HepG2 (cell line): ENCODE data around the gene SPINK8.

Source experiments
- PHB2 ChIP-seq: fragments of 450-650 bp; IDR thresholded peaks from 2 replicates; pipeline ENCODE4 v1.6.1; 2018; ENCODE audit not compliant: partially characterized antibody
- SSRP1 ChIP-seq: IDR thresholded peaks from 2 replicates; pipeline ENCODE4 v1.6.1; 2016; ENCODE audit warnings: control low read depth
- TF ChIP-seq, protein P1 (sequence below): sonication (generic); formaldehyde crosslinking; IDR thresholded peaks from 2 replicates; pipeline ENCODE4 v1.5.0; 2020; ENCODE audit warnings: mild to moderate bottlenecking, missing genetic modification reagents, moderate library complexity
- TF ChIP-seq, protein P2 (sequence below): conservative IDR thresholded peaks from 2 replicates; pipeline ENCODE4 v1.6.1; 2018; ENCODE audit warnings: missing genetic modification reagents

DNA sequence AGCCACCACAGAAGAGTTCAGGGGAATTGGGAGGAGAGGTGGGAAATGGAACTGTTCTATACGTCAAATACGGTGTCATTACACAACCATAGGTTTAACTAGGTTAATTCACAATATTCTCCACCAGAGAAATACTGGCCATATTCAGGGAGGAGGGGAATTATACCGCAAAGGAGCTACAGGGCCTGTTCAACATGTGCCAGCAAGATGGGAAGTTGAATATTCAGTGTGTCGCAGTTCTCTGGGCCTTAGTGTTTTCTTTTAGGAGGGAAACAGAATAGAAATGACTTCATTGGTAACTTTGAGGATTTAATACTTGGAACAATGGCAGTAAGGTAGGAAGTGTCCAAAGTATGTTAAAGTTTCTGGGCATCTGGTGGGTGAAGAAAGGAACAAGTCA lies 20.5 kb upstream of the SPINK8 start:
- TF ChIP-seq, protein P1, sequence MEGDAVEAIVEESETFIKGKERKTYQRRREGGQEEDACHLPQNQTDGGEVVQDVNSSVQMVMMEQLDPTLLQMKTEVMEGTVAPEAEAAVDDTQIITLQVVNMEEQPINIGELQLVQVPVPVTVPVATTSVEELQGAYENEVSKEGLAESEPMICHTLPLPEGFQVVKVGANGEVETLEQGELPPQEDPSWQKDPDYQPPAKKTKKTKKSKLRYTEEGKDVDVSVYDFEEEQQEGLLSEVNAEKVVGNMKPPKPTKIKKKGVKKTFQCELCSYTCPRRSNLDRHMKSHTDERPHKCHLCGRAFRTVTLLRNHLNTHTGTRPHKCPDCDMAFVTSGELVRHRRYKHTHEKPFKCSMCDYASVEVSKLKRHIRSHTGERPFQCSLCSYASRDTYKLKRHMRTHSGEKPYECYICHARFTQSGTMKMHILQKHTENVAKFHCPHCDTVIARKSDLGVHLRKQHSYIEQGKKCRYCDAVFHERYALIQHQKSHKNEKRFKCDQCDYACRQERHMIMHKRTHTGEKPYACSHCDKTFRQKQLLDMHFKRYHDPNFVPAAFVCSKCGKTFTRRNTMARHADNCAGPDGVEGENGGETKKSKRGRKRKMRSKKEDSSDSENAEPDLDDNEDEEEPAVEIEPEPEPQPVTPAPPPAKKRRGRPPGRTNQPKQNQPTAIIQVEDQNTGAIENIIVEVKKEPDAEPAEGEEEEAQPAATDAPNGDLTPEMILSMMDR (CRISPR knock-in tag) = no peak
- TF ChIP-seq, protein P2, sequence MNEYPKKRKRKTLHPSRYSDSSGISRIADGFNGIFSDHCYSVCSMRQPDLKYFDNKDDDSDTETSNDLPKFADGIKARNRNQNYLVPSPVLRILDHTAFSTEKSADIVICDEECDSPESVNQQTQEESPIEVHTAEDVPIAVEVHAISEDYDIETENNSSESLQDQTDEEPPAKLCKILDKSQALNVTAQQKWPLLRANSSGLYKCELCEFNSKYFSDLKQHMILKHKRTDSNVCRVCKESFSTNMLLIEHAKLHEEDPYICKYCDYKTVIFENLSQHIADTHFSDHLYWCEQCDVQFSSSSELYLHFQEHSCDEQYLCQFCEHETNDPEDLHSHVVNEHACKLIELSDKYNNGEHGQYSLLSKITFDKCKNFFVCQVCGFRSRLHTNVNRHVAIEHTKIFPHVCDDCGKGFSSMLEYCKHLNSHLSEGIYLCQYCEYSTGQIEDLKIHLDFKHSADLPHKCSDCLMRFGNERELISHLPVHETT (CRISPR knock-in tag) = no peak
- TF ChIP-seq SSRP1 (CRISPR knock-in tag) = no peak
- no peak for TF ChIP-seq PHB2
